GM19438 (cell line): Measurements from ENCODE around the gene TRAM2.

Experiments used
- ATAC-seq: cut with Tn5 transposase; IDR thresholded peaks from one replicate; pipeline ENCODE4 v1.9.1; 2021; ENCODE audit warnings: low read depth; ENCODE audit not compliant: unreplicated experiment

TRAM2 gene

DNA sequence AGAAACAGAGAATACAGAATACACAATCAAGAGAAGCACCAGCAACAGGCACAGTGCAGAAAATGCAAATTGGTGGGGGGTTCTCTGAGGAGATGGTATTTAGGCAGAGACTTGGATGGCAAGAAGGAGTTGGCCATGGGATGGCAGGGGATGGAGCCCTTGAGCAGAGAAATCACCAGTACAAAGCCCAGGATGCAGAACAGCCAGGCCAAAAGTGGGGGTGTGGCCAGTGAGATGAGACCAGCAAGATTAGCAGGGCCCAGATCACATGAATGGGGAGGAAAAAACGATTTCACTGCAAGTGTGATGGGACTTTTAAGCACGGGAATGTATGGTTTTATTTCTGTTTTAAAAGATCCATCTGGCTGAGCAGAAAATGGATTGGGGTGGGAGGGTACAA is 63.4 kb downstream of the TRAM2 start:
- ATAC-seq, result no peak

DNA sequence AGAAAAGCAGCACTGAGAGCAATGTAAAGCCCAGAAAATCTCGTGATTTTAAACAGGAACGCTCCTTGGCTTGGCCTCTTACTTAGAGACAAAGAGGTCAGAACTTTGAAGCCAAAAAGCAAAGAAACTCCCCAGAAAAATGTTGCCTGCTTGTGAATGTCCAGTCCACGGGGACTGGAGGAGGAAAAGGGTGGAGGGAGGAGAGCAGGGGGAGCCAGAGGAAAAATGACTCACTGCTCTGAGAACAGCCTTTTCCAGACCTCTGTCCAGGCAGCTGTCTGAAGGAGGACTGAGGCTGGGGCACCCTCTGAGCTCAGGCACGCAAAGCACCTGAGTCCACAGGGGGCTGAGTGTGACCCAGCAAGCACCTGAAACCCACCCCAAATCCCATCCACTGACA is 64.7 kb downstream of the TRAM2 start:
- ATAC-seq, result no peak

DNA sequence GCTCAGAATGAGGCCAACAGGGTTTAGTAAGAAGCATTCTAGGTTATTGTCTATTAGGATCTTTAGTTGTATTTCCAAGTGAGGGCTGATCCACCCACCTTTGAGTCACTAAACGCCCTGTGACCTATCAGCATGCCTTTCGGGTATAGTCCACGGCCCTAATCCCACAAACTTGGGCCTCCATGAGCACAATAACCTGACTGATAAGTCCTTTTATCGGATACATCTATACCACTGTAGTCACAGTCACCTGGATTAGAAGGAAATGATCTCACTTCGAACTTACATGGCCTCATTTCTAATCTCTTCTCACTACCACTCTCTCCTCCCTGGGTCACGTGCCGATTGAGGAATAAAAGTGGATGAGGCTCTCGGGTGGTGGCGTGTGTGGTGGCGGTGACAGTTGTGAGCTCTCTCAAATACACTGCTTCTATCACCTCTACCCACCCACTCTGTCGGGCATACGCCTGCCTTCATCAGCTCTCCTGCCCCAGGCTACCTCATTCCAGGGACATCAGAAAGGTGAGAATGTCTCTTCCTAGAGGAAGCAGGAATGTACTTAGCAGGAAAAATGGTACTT is 65.2 kb downstream of the TRAM2 start:
- no peak for ATAC-seq

DNA sequence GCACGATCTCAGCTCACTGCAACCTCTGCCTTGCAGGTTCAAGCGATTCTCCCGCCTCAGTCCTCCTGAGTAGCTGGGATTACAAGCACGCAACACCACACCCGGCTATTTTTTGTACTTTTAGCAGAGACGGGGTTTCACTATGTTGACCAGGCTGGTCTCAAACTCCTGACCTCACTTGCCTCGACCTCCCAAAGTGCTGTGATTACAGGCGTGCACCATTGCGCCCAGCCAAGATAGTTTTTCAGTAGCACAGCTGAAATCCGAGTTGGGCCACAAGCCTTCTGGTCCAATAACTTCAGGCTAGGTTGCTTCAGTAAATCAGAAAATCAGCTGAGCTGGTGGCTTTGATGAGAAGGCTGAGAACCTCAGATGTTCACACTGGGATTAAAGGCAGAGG is 65.7 kb downstream of the TRAM2 start:
- ATAC-seq, result no peak

DNA sequence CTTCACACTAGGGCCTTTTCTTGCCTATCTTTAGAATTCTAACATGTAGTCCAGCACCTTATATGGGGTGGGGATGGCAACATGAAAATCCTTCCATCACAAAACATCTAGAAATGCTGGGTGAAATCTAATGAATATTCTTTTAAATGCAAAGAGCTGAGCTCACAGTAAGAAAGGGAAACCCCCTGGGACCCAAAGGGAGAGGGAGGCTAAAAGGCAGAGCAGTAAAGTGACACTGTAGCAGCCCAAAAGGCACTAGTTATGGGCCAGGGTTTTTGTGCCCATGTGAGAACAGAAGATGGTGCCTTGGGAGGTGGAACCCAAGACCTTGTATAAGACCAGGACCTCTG is 66.7 kb downstream of the TRAM2 start:
- no peak for ATAC-seq

- ATAC-seq, result no peak
Measured at GRCh38 chr6:52509281-52510212, 67.3 kb downstream of the TRAM2 start.

GRCh38 chr6:52508261-52508739 is 68.6 kb downstream of the TRAM2 start:
- no peak for ATAC-seq

DNA sequence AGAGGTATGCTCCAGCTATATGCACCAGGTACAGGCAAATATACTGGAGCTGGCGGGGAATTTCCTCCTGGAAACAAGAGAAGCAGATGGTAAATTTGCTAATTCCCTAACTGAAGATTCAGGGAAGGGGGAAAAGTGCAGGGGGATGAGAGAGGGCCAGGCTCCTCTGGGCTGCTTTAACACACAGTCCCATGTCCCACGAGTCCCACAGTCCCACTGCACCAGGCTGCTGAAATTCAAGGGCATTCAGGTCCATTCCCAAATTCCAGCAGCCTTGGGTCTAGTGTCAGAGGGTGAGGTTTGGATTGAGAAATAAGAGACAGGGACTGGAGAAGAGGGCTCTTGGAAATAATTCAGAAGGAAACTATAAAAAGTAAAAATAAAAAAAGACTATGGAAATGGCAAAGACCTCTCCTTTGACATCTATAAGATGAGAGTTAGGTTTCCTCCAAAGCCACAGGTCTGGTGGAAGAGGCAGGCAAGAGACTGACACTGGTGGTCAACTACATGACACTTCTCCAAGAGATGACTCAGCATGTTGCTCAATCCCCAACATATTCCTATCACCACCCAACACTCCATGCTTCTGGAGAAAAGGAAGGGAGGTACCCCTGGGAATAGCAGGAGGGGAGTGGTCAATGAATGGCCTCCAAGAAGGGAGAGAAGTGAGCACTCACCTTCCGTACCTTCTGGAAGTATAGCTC is 69.2 kb downstream of the TRAM2 start:
- ATAC-seq, result no peak

- no peak for ATAC-seq
Measured at GRCh38 chr6:52506476-52506875, 70.4 kb downstream of the TRAM2 start.

DNA sequence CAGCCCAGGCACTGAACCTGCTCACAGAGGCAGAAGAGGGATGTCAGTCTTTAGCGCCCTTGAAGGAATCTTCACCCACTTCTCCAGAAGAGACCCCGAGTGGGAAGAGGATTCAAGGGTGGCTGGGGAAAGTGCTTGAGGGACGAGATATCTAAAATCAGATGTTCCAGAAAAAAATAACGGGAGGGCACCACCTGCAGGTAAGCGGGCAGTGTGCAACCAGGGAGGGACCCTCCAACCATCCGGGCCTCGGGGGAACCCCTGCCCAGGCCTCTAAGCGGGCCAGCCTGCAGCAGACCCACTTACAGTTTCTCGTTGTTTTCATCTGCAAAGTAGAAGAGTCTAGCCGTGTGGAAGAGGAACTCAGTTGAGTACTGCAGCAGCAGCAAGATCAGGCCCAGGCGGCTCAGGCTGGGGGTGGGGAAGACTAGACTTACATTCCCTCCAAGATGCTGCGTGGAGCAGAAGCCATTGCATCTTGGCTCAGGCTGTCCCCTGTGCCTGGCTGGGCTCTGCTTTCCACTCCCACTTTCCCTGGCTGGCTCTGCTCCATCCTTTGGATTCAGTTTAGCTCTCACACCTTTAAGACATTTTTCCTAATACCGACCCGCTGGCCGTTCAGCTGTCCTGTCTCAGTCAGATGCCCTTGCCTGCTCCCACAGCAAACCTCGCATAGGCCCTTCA is 71.0 kb downstream of the TRAM2 start:
- no peak for ATAC-seq

DNA sequence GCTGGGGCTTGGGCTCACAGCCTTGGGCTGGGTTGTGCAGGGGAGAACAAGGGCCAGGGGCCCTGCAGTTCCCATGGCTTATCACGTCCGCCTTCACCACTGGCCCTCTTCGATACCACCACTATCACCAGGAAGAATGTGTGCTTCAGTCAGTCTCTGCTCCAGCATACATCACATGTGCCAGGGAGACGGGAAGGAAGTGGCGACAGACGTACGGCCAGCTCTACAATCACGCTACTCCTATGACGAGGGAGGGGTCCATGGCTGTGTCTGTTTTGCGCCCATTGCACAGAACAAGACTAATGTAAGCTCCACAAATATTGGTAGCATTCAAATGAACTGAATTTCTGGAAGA is 72.1 kb downstream of the TRAM2 start:
- ATAC-seq, result no peak

DNA sequence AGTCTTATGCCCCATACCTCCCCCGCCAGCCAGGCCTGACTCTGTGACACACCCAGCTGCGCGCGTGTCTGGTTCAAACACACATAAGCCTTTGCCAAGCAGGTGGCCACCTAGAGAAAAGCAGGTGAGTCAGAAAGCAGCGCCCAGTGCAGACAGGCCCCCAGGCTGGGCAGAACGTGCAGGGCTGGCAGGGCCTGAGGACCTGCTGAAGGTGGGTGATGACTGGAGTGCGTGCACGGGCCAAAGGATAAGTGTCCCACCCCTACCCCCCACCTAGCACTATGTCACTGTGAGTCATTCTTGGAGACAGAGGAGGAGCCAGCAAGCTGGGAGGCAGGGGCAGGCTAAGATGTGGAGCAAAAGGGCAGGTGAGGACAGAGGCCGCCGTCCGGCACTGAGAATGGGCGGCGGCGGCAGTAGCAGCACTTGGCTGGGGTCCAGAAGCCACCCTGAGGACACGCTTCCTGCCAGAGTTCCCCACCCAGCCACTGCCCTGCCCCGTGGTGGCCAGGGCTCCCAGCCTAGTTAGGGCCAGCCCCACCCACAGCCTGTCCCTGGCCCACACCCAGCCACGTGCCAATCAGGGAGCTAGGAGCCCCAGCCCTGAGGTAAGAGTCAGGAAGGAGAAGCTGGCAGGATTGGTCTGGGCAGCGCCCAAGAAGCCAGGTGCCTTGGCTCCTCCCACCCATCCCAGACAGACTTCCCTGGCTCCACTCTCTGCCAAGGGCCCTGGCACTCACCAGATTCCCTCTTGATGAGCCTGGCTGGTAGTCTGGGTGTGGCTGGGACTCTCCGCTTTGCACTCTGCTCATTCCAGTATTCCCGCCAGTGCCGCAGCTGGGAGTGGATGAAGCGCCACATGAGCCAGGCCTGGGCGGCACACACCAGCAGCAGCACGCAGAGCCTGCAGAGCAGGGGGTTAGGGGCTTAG is 72.7 kb downstream of the TRAM2 start:
- ATAC-seq, result no peak

- ATAC-seq, result no peak
Measured at GRCh38 chr6:52503323-52503747, 73.5 kb downstream of the TRAM2 start.

GRCh38 chr6:52502306-52503029 is 74.4 kb downstream of the TRAM2 start:
- no peak for ATAC-seq

DNA sequence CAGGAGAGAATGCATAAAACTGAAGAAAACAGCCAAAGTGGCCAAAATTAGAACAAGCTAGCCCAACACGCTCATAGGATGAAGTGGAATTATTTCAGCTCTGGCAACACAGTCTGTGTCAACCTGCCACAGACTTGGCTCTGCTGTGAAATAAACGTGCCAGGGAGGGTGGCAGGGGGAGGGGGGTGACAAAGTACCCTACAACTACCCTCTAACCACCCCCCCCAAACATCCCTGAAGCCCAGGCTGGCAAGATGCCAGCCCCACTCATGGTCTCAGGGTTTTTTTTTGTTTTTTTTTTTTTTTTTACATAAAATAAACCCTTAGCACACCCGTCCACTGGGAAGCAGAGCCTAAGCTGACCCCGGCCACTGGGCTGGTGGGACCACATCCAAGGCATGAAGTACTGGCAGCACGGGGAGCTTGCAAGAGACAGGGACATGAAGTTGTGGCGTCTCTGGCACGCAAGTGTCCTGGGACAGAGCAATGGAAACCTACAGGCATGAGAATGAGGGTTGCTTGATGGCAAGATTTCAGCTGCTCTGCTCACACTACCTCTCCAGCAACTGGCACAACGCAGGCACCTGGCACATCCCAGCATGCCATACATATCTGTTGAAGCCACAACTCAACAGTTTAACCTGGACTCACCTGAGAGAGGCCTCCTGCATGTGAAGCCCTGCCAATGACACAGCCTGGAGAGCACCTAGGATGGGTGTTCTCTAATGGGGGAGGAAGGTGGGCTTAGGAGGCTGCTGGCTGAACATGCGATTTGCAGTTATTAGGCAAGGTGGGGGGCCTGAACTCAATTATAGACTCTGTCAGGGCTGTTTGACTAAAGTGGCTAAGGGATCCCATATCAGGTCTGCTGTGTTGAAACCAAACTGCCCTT is 76.4 kb downstream of the TRAM2 start:
- ATAC-seq, result no peak

- no peak for ATAC-seq
Measured at GRCh38 chr6:52499681-52500236, 77.1 kb downstream of the TRAM2 start.

DNA sequence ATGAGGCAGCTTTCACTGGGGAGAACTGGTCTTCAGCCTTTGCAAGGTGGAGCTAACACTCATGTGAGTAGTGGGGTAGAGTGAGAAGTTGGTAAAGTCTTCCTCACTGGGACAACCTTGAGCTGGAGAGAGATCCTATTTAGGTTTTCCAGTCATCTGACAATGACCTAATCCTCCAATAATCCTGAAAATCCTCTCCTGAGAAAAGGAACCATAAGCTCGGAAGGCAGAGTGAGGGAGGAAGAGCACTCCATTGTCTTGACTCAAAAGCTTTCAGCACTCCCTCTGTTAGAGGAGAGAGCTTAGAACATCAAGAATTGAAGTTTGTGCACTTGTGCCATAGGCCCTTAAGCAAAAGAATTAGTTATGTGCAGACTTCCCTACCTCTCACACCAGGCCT is 77.8 kb downstream of the TRAM2 start:
- no peak for ATAC-seq

GRCh38 chr6:52498538-52499017 is 78.3 kb downstream of the TRAM2 start:
- ATAC-seq, result peak; percentile 67
